T47D (cell line): Measurements from ENCODE around the gene CMIP.

ENCODE experiments used
- DNase-seq, 2 experiments: peaks; one replicate each; pipeline versions ENCODE4 v3.0.0 to v3.0.0-alpha.2; 2011 to 2012; ENCODE audit warnings: low read depth in 1 of 2, low spot score in 1 of 2
- JUND ChIP-seq: IDR thresholded peaks from 2 replicates; pipeline ENCODE4 v1.6.1; 2012; ENCODE audit warnings: low read depth
- in situ Hi-C: cut with HindIII; loops from 2 replicates; pipeline ENCODE4 v1.10.0; 2016; ENCODE audit warnings: low sequenced_read_pairs, low pct_unique_long_range_greater_than_20kb

The CMIP gene

GRCh38 chr16:81597079-81597658 lies 152.6 kb downstream of the CMIP start:
- in situ Hi-C loops = no loop called here
- peak in 1 of 2 experiments; percentile 47 for DNase-seq
- no peak for TF ChIP-seq JUND

DNA sequence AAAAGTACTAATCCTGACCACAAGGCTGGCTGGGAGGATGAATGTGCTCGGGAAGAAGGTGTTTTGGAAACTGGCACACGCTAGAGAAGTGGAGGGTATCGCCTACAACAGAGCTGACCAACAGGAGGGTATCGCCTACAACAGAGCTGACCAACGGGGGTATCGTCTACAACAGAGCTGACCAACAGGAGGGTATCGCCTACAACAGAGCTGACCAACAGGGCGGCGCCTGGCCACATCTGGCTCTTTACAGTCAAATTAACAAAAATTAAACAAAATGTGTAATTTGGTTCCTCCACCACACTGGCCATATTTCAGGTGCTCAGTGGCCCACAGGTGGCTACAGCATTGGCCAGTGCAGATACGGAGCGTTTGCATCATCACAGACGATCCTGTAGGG lies 153.5 kb downstream of the CMIP start:
- DNase-seq = no peak
- TF ChIP-seq JUND = no peak

DNA sequence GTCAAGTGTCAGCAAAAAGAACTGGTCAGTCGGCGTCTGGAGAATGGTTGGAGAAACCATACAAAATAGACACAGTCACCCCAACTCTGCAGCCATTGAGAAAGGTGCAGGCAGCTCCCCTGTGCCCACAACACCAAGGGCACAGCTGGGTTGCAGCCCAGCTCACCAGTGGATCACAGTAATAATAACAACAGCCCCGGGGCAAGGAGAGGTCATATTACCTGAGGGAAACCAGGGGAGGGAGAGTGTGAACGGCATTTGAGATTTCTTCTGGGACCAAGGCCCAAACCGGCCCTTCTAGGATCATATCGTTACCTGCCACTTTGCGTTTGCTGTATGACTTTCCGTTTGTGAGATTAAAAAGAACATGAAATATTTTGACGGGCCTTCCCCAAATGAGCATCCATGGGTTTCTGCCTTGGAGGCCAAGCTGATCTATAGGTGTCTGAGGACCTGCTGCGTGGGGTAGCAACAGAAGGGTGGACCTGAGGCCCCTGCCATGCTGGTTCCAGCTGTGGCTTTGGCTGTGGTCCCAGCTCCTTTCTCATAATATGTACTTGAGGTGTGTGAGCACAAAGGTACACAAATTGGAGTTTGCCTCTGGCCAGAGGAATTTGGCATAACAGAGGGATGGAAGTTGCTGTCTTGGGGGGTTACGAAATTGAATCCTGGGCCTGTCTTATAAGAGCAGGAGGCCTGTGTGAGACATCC lies 154.6 kb downstream of the CMIP start:
- no peak for TF ChIP-seq JUND
- DNase-seq = peak; percentile 51 to 81
- in situ Hi-C loops = no loop called here

More for the DNA sequence above, 153.5 kb downstream of the CMIP start:
- in situ Hi-C loops = no loop called here

DNA sequence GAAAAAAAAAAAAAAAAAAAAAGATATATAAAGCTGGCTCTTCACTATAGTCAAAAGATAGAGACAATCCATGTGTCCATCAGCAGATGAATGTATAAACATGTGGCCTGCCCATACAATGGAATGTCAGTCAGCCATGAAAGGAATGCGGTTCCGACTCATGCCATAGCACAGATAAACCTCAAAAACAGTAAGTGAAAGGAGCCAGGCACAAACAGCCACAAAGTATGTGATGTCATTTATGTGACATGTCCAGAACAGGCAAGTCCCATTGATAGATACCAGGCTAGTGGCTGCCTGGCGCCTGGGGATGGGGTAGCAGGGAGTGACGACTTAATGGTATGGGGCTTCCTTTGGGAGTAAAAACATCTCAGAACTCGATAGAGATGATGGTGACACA lies 155.7 kb downstream of the CMIP start:
- DNase-seq = peak in 1 of 2 experiments; percentile 80
- no peak for TF ChIP-seq JUND
- in situ Hi-C loops = no loop called here

DNA sequence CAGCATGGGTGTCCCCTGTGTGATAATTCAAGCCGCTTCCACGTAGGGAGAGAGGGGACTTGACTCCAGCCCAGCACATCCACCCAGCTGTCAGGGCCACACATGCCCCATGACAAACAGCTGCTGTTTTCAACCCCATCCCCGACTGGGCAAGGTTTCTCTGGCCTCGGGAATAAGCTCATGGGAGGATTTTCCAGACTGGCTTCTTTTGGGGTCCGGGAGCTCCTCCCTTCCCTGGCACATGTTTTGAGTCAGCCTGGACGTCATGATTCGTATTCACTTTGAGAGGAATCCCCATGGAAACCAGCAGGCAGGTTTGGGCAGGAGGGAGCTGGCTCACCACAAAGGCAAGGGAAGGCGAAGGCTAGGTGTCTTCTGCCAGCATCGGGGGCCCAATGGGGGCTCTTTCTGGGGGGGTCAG lies 156.4 kb downstream of the CMIP start:
- in situ Hi-C loops = no loop called here
- peak in 1 of 2 experiments; percentile 55 for DNase-seq
- no peak for TF ChIP-seq JUND

DNA sequence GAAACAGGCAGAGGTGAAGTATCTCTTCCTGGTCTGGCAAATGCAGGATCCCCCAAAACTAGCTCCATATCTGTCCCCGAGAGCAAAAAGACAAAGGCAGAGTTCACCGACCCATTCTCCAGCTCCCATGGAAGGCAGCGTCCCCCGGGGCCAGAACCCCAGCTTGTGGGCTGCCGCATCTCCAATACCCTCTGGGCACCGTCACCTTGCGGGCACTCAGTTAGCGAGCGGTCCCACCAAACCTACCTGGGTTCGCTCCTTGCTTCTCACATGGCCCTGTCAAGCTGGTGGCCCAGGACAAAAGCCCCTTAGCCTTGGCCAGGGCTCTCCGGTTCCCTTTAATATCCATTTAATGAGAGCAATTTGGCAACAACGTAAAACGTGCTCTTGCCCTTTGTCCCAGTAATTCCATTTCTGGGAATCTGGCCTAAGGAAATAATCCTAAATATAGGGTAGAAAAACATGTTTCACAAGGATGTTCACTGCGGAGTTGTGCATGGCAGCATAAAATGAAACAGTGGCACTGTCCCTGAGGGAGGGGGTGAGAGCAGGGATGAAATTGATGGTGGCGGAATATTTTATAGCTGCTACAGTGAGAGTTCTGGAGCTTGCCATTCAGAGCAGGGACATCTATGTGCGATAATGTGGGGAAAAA lies 157.1 kb downstream of the CMIP start:
- DNase-seq = peak in 1 of 2 experiments; percentile 67
- TF ChIP-seq JUND = no peak
- in situ Hi-C loops = no loop called here

GRCh38 chr16:81602256-81602776 lies 157.7 kb downstream of the CMIP start:
- in situ Hi-C loops = no loop called here
- no peak for DNase-seq
- no peak for TF ChIP-seq JUND

GRCh38 chr16:81602792-81603191 lies 158.2 kb downstream of the CMIP start:
- no peak for TF ChIP-seq JUND
- no peak for DNase-seq
- in situ Hi-C loops = no loop called here

DNA sequence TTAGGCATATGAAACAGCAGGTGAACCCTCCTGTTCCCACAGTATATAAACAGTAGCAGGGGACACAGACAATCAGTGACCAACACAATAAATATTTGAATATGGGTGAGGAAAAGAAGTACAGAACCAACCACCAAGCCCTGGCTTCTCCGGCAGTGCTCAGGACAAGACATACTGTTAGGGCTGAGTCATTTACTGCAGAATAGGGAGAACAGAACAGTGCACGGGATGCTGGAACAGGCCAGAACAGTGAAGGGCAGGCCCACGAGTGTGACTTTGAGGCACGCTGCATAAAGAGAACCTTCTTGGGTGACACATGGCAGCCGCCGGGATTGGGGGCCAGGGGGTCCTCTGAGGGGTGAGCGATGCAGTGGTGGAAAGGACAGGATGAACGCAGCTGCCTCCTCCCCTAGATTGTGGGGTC lies 160.4 kb downstream of the CMIP start:
- TF ChIP-seq JUND = no peak
- no peak for DNase-seq
- in situ Hi-C loops = no loop called here

GRCh38 chr16:81606039-81606438 lies 161.4 kb downstream of the CMIP start:
- TF ChIP-seq JUND = no peak
- DNase-seq = no peak
- in situ Hi-C loops = no loop called here

DNA sequence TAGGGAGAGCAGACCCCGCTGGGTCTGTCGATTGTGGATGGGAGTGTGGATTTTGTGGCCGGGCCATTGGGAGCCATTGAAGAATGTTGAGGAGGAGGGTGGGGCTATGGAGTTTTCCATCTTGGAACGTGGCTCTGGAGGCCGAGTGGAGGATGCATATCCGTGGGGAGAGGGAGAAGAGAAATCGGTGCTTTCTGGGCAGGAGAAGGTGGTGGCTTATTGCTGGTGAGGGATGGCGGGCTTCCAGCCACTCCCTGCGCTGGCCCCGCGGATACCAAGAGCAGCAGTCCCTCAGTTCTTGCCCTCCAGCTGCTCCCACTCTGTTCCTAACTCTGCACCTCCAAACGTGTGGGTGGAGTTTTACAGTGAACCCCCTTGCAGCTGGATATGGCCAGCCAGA lies 162.4 kb downstream of the CMIP start:
- in situ Hi-C loops = no loop called here
- no peak for DNase-seq
- TF ChIP-seq JUND = no peak

- no peak for DNase-seq
- TF ChIP-seq JUND = no peak
- in situ Hi-C loops = no loop called here
These were observed 163.4 kb downstream of the CMIP start for GRCh38 chr16:81607805-81608522.
